Measurements from ENCODE around the gene CDC37L1. TPM values are rescaled to one million over a fixed set of nuclear protein-coding genes. Genes with fewer than 3 reads are reported as not detected.
A peak's percentile ranks its signal among the peaks of the same experiment; 100 is the strongest.

Gene CDC37L1
- total and polyA plus RNA-seq, 3 experiments from 2014 or later: 12.5 to 17.8 (median 15.0) TPM

- H3K4me1 Mint-ChIP-seq: peaks cover 55 to 61% (median 58%) of the 10 kb centered on the region in 3 donors
- POLR2A ChIA-PET: interaction anchor here (0.9 to 1.2 kb wide), 4 partner anchors 17 to 78 kb away, joined by 3 to 7 read pairs (median 6); partner anchors contain the start of genes AK3 and CDC37L1
- H3K27ac Mint-ChIP-seq: peak within 1 kb of the TSS; percentile 91 to 97 (median 96)
- Histone ChIP-seq H3K4me1 (ENCODE audit: insufficient read depth, low read length) (peaks cover 44% of the 10 kb centered on the region), H3K27me3 (ENCODE audit: insufficient read depth, low read length, poor library complexity, severe bottlenecking) (no peaks in the 10 kb centered on the region), H3K36me3 (ENCODE audit: insufficient read depth, low read length) (no peaks in the 10 kb centered on the region), H3K27ac (ENCODE audit: low read depth, low read length) (peak within 1 kb of the TSS; percentile 55), H3K9me3 (ENCODE audit: low read length) (no peaks in the 10 kb centered on the region), H3K4me3 (ENCODE audit: low read length) (peak within 1 kb of the TSS; percentile 37)
- CTCF ChIA-PET: interaction anchor here (0.9 to 1.8 kb wide), 8 partner anchors 9 to 284 kb away, joined by 3 to 5 read pairs (median 4); partner anchors contain the start of genes AK3 and CDC37L1
- H3K9me3 Mint-ChIP-seq: no peaks in the 10 kb centered on the region
- H3K36me3 Mint-ChIP-seq: peaks cover 0 to 4% (median 4%) of the 10 kb centered on the region in 3 donors
- DNase-seq: peak; percentile 74 to 88 (median 81)
- peaks cover 0 to 1% of the 10 kb centered on the region in 2 donors for H3K27me3 Mint-ChIP-seq
- H3K4me3 Mint-ChIP-seq: peak within 1 kb of the TSS; percentile 89 to 99 (median 95)
Measured at GRCh38 chr9:4662108-4662988, 17.0 kb upstream of the CDC37L1 start, which contains the start of gene PLPP6. Gene PLPP6, plus strand, starts transcription at chr9:4662294. Its CDS starts 82 bp downstream, at chr9:4662376.

GRCh38 chr9:4662989-4663792 lies 16.2 kb upstream of the CDC37L1 start:
- Histone ChIP-seq H3K4me3 (ENCODE audit: low read length) (peak overlapping the region; percentile 37), H3K27ac (ENCODE audit: low read depth, low read length) (peak overlapping the region; percentile 55), H3K4me1 (ENCODE audit: insufficient read depth, low read length) (peaks cover 52% of the 10 kb centered on the region), H3K36me3 (ENCODE audit: insufficient read depth, low read length) (no peaks in the 10 kb centered on the region), H3K9me3 (ENCODE audit: low read length) (no peaks in the 10 kb centered on the region), H3K27me3 (ENCODE audit: insufficient read depth, low read length, poor library complexity, severe bottlenecking) (no peaks in the 10 kb centered on the region)
- ChIA-PET CTCF (interaction anchor here (0.9 to 1.8 kb wide), 6 partner anchors 10 to 285 kb away, joined by 3 to 5 read pairs (median 4); partner anchors contain the start of gene CDC37L1), POLR2A (interaction anchor here (1.1 to 1.2 kb wide), 2 partner anchors 16 to 78 kb away, joined by 6 to 7 read pairs; partner anchors contain the start of genes AK3 and CDC37L1)
- H3K4me3 Mint-ChIP-seq: peak overlapping the region; percentile 89 to 99 (median 95)
- no peaks in the 10 kb centered on the region for H3K9me3 Mint-ChIP-seq
- peaks cover 0 to 3% of the 10 kb centered on the region in 2 donors for H3K27me3 Mint-ChIP-seq
- H3K4me1 Mint-ChIP-seq: peaks cover 58 to 69% (median 66%) of the 10 kb centered on the region in 3 donors
- DNase-seq: peak in 2 of 5 donors; percentile 31 to 43
- H3K36me3 Mint-ChIP-seq: peaks cover 0 to 4% (median under 1%) of the 10 kb centered on the region in 3 donors
- H3K27ac Mint-ChIP-seq: peak overlapping the region; percentile 91 to 97 (median 93)

- no peak overlapping the region for H3K4me3 ChIP-seq (ENCODE audit: low read length)
- H3K9me3 ChIP-seq (ENCODE audit: low read length): no peaks in the 10 kb centered on the region
- Mint-ChIP-seq H3K27ac (peak overlapping the region; percentile 10 to 95 (median 78)), H3K4me1 (peaks cover 58 to 74% (median 70%) of the 10 kb centered on the region in 3 donors), H3K27me3 (peaks cover 0 to 3% of the 10 kb centered on the region in 2 donors), H3K36me3 (peaks cover 0 to 4% (median 0%) of the 10 kb centered on the region in 3 donors), H3K4me3 (peak overlapping the region; percentile 89 to 99 (median 95)), H3K9me3 (no peaks in the 10 kb centered on the region)
- POLR2A ChIA-PET: interaction anchor here (0.7 to 3.0 kb wide), 2 partner anchors 15 to 77 kb away, joined by 5 to 14 read pairs; partner anchors contain the start of genes AK3 and CDC37L1
- no peaks in the 10 kb centered on the region for H3K36me3 ChIP-seq (ENCODE audit: insufficient read depth, low read length)
- H3K27me3 ChIP-seq (ENCODE audit: insufficient read depth, low read length, poor library complexity, severe bottlenecking): no peaks in the 10 kb centered on the region
- no peak for DNase-seq
- H3K4me1 ChIP-seq (ENCODE audit: insufficient read depth, low read length): peaks cover 57% of the 10 kb centered on the region
- no peak overlapping the region for H3K27ac ChIP-seq (ENCODE audit: low read depth, low read length)
- CTCF ChIA-PET: interaction anchor here (1.7 kb wide), 1 partner anchor 15 kb away, joined by 5 read pairs; the partner anchor contains the start of gene CDC37L1
Measured at GRCh38 chr9:4663956-4664355, 15.4 kb upstream of the CDC37L1 start.

- H3K27ac Mint-ChIP-seq: peak overlapping the region; percentile 11 to 93 (median 60)
- H3K27ac ChIP-seq (ENCODE audit: low read depth, low read length): no peak overlapping the region
- ChIA-PET CTCF (interaction anchor here (1.0 to 2.0 kb wide), 5 partner anchors 9 to 111 kb away, joined by 3 to 8 read pairs (median 4); partner anchors contain the start of gene CDC37L1), POLR2A (interaction anchor here (2.1 to 3.0 kb wide), 2 partner anchors 14 to 75 kb away, joined by 14 to 15 read pairs; partner anchors contain the start of genes AK3 and CDC37L1)
- no peaks in the 10 kb centered on the region for H3K9me3 ChIP-seq (ENCODE audit: low read length)
- no peaks in the 10 kb centered on the region for H3K36me3 ChIP-seq (ENCODE audit: insufficient read depth, low read length)
- H3K4me3 Mint-ChIP-seq: peak overlapping the region; percentile 11 to 91 (median 85)
- H3K9me3 Mint-ChIP-seq: no peaks in the 10 kb centered on the region
- H3K4me1 Mint-ChIP-seq: peaks cover 58 to 74% (median 70%) of the 10 kb centered on the region in 3 donors
- no peaks in the 10 kb centered on the region for H3K27me3 ChIP-seq (ENCODE audit: insufficient read depth, low read length, poor library complexity, severe bottlenecking)
- H3K4me1 ChIP-seq (ENCODE audit: insufficient read depth, low read length): peaks cover 57% of the 10 kb centered on the region
- no peak overlapping the region for H3K4me3 ChIP-seq (ENCODE audit: low read length)
- peaks cover 0 to 5% (median 4%) of the 10 kb centered on the region in 3 donors for H3K36me3 Mint-ChIP-seq
- no peak for DNase-seq
- H3K27me3 Mint-ChIP-seq: peaks cover 0 to 4% of the 10 kb centered on the region in 2 donors
Measured at GRCh38 chr9:4665357-4665756, 14.0 kb upstream of the CDC37L1 start.

- ChIA-PET CTCF (interaction anchor here (1.0 to 2.0 kb wide), 5 partner anchors 10 to 112 kb away, joined by 3 to 8 read pairs (median 3); partner anchors contain the start of gene CDC37L1), POLR2A (interaction anchor here (0.6 to 3.0 kb wide), 3 partner anchors 13 to 74 kb away, joined by 3 to 15 read pairs (median 14); partner anchors contain the start of genes AK3 and CDC37L1)
- Mint-ChIP-seq H3K27me3 (peaks cover 0 to 9% of the 10 kb centered on the region in 2 donors), H3K9me3 (no peaks in the 10 kb centered on the region), H3K27ac (peak within 1 kb of the TSS; percentile 60 to 93 (median 80)), H3K4me3 (peak within 1 kb of the TSS; percentile 81 to 91 (median 88)), H3K4me1 (peaks cover 58 to 72% (median 70%) of the 10 kb centered on the region in 3 donors), H3K36me3 (peaks cover 0 to 5% (median 4%) of the 10 kb centered on the region in 3 donors)
- Histone ChIP-seq H3K4me3 (ENCODE audit: low read length) (peak within 1 kb of the TSS; percentile 58), H3K27me3 (ENCODE audit: insufficient read depth, low read length, poor library complexity, severe bottlenecking) (no peaks in the 10 kb centered on the region), H3K27ac (ENCODE audit: low read depth, low read length) (no peak within 1 kb of the TSS), H3K4me1 (ENCODE audit: insufficient read depth, low read length) (peaks cover 57% of the 10 kb centered on the region), H3K36me3 (ENCODE audit: insufficient read depth, low read length) (no peaks in the 10 kb centered on the region), H3K9me3 (ENCODE audit: low read length) (no peaks in the 10 kb centered on the region)
- peak; percentile 20 to 67 (median 33) for DNase-seq
Measured at GRCh38 chr9:4666042-4666699, 13.2 kb upstream of the CDC37L1 start, which contains the start of gene SPATA6L. Gene SPATA6L, minus strand, starts transcription at chr9:4666480. Its CDS starts 230 bp downstream, at chr9:4666250.

GRCh38 chr9:4667681-4668080 lies 11.7 kb upstream of the CDC37L1 start:
- CTCF ChIA-PET: no interaction called here
- peak overlapping the region in 3 of 8 donors; percentile 1 to 27 (median 7) for H3K27ac Mint-ChIP-seq

More at GRCh38 chr9:4667681-4668080, 11.7 kb upstream of the CDC37L1 start:
- Histone ChIP-seq H3K9me3 (ENCODE audit: low read length) (no peaks in the 10 kb centered on the region), H3K36me3 (ENCODE audit: insufficient read depth, low read length) (no peaks in the 10 kb centered on the region), H3K4me3 (ENCODE audit: low read length) (no peak overlapping the region), H3K27ac (ENCODE audit: low read depth, low read length) (no peak overlapping the region), H3K4me1 (ENCODE audit: insufficient read depth, low read length) (peaks cover 57% of the 10 kb centered on the region), H3K27me3 (ENCODE audit: insufficient read depth, low read length, poor library complexity, severe bottlenecking) (no peaks in the 10 kb centered on the region)
- H3K9me3 Mint-ChIP-seq: no peaks in the 10 kb centered on the region
- peak in 2 of 5 donors; percentile 11 to 67 for DNase-seq
- POLR2A ChIA-PET: interaction anchor here (1.1 to 1.2 kb wide), 2 partner anchors 12 to 73 kb away, joined by 5 to 10 read pairs; partner anchors contain the start of gene CDC37L1
- peaks cover 49 to 59% (median 58%) of the 10 kb centered on the region in 3 donors for H3K4me1 Mint-ChIP-seq
- peaks cover 0 to 5% (median 0%) of the 10 kb centered on the region in 3 donors for H3K36me3 Mint-ChIP-seq
- H3K4me3 Mint-ChIP-seq: peak overlapping the region in 2 of 7 donors; percentile 2 to 12
- peaks cover 3 to 9% of the 10 kb centered on the region in 2 donors for H3K27me3 Mint-ChIP-seq
